Keratinocyte (primary cell): Measurements from ENCODE around the gene C19orf38. TPM values are rescaled to one million over a fixed set of nuclear protein-coding genes. Genes with fewer than 3 reads are reported as not detected.
"Not testable (repeated sequence)": the region's sequence is repeated elsewhere in the genome, so short reads cannot be mapped to it uniquely, and the experiment has no call there.

Experiments used
- DNase-seq: peaks from one replicate; pipeline ENCODE4 v3.0.0-alpha.2; 2011; ENCODE audit warnings: low read depth, missing footprints, low spot score
- FAIRE-seq: peaks from 2 replicates; lab custom pipeline; 2011; peaks lifted over from hg19 to GRCh38; lab: Jason Lieb, UNC
- H2AFZ ChIP-seq: 2 replicates; pipeline ENCODE4 v1.6.0; 2012; ENCODE audit warnings: low read length, control low read depth, inconsistent platforms; ENCODE audit not compliant: control insufficient read depth
- H3K27ac ChIP-seq: 2 replicates; pipeline ENCODE4 v1.5.1; 2011; ENCODE audit warnings: low read length; ENCODE audit not compliant: control insufficient read depth, insufficient read depth
- H3K27me3 ChIP-seq: 3 replicates; pipeline ENCODE4 v1.6.0; 2011; ENCODE audit warnings: low read length; ENCODE audit not compliant: control insufficient read depth, insufficient read depth; ENCODE audit errors: extremely low read depth
- H3K36me3 ChIP-seq, 2 experiments: 2 replicates in 1 of 2; 3 replicates in 1 of 2; pipeline ENCODE4 v1.5.1; 2011; ENCODE audit warnings: low read length in 2 of 2, mild to moderate bottlenecking in 1 of 2; ENCODE audit not compliant: control insufficient read depth in 2 of 2, insufficient read depth in 2 of 2; ENCODE audit errors: extremely low read depth in 1 of 2
- H3K4me1 ChIP-seq: 3 replicates; pipeline ENCODE4 v1.5.1; 2011; ENCODE audit warnings: low read length; ENCODE audit not compliant: control insufficient read depth, insufficient read depth; ENCODE audit errors: extremely low read depth
- H3K4me2 ChIP-seq: 3 replicates; pipeline ENCODE4 v1.6.0; 2011; ENCODE audit warnings: low read depth, low read length; ENCODE audit not compliant: control insufficient read depth, insufficient read depth; ENCODE audit errors: extremely low read depth
- H3K4me3 ChIP-seq, 3 experiments: fragments of 200-600 bp in 1 of 3; sonication (generic) in 1 of 3; 2 replicates in 2 of 3; 3 replicates in 1 of 3; pipeline ENCODE4 v1.5.1; 2011 to 2016; ENCODE audit warnings: low read length in 3 of 3, mild to moderate bottlenecking in 3 of 3, control low read depth in 2 of 3, inconsistent platforms in 1 of 3, low read depth in 1 of 3, mixed read lengths in 1 of 3, mixed run types in 1 of 3, moderate library complexity in 1 of 3; ENCODE audit not compliant: control insufficient read depth in 2 of 3, insufficient read depth in 2 of 3; ENCODE audit errors: extremely low read depth in 1 of 3
- H3K79me2 ChIP-seq: 2 replicates; pipeline ENCODE4 v1.6.0; 2012; ENCODE audit warnings: low read length; ENCODE audit not compliant: control insufficient read depth, insufficient read depth
- H3K9ac ChIP-seq: 3 replicates; pipeline ENCODE4 v1.6.0; 2011; ENCODE audit warnings: low read length; ENCODE audit not compliant: control insufficient read depth, insufficient read depth; ENCODE audit errors: extremely low read depth
- H3K9me1 ChIP-seq: 3 replicates; pipeline ENCODE4 v1.6.0; 2011; ENCODE audit warnings: low read length; ENCODE audit not compliant: control insufficient read depth, insufficient read depth; ENCODE audit errors: extremely low read depth
- H3K9me3 ChIP-seq: 2 replicates; pipeline ENCODE4 v1.5.1; 2012; ENCODE audit warnings: low read depth, low read length; ENCODE audit not compliant: control insufficient read depth
- H4K20me1 ChIP-seq: 3 replicates; pipeline ENCODE4 v1.6.0; 2011; ENCODE audit warnings: low read length; ENCODE audit not compliant: control insufficient read depth, insufficient read depth; ENCODE audit errors: extremely low read depth
- EZH2 ChIP-seq: IDR thresholded peaks from one replicate; pipeline ENCODE4 v1.6.1; 2012; ENCODE audit warnings: inconsistent platforms, mild to moderate bottlenecking, low read length, moderate library complexity
- dilution Hi-C: fragments of 300-500 bp; cut with MboI; formaldehyde crosslinking; loops from one replicate; pipeline ENCODE4 v1.7.0; 2020; ENCODE audit warnings: low sequenced_read_pairs; ENCODE audit not compliant: extremely low pct_ligation_motif_present
- polyA plus RNA-seq, 5 experiments: library from polyadenylated mRNA; depleted of rRNA in 3 of 5; stranded (reverse) in 3 of 5; stranded (forward) in 1 of 5; unstranded in 1 of 5; fragments of >200 nt; gene quantifications; 1 replicate in 1 of 5; 2 replicates in 3 of 5; 3 replicates in 1 of 5; pipeline versions ENCODE4 v1.2.1 to v1.2.3, GENCODE V29; 2011 to 2012; ENCODE audit warnings: missing spikeins in 2 of 5, low read depth in 1 of 5, low replicate concordance in 1 of 5
- TF ChIP-seq, protein P1 (sequence below), 3 experiments: IDR thresholded peaks in 1 of 3; conservative IDR thresholded peaks in 1 of 3; optimal IDR thresholded peaks in 1 of 3; 2 replicates in 2 of 3; 3 replicates in 1 of 3; pipeline versions ENCODE3 to v1.5.1; 2011; ENCODE audit warnings: low read length in 3 of 3, mild to moderate bottlenecking in 3 of 3, moderate library complexity in 2 of 3, control low read depth in 1 of 3, inconsistent platforms in 1 of 3; ENCODE audit not compliant: insufficient read depth in 2 of 3; ENCODE audit errors: extremely low read depth in 1 of 3

The C19orf38 gene
- polyA plus RNA-seq, 1 donor (not counting 4 experiments of a cell fraction or from before 2014, with no cell fraction given): 0.14 TPM

DNA sequence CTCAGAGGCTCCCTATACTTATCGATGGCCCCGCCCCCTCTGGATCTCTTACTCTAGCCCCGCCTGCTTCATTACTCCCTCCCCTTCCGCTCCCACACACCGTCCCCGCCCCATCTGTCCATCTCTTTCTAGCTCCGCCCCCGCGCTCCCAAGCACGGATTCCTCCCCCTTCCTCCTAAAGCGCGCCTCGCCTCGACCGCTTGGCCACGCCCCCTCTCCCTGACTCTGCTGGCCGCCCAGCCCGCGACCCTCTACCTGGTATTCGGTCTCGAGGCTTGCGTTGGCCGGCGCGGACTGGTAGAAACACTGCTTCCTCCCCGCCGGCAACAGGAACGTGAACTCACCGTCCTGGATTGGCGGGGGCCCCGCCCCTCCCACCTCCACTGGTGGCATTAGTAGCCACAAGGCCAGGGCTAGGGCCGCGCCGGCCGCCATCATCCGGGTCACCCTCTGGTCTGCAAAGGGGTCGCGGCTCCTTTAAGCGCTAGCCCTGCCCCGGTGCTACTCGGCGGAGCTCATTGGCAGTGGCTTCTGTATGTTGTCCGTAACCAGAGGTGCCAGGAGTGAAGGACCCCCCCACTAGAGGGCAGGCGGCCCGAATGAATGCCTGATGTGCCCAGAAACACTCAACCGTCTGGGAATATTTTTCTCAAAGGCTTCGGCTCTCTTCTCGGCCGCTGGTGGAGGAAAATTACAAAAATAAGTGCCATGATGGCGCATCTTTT lies 12.3 kb upstream of the C19orf38 start, which contains the start of gene TMED1:
TSS of gene TMED1 (minus strand) at position 459 of the 725 bp plus-strand sequence. CDS start at position 438, 21 bp downstream.
- Histone ChIP-seq H3K9ac (peak within 1 kb of the TSS; percentile 80), H2AFZ (peak within 1 kb of the TSS; percentile 89), H3K4me2 (peak within 1 kb of the TSS; percentile 76), H3K27ac (peak within 1 kb of the TSS; percentile 88), H3K79me2 (no peaks in the 10 kb centered on the region), H3K4me1 (peaks cover 5% of the 10 kb centered on the region), H4K20me1 (no peaks in the 10 kb centered on the region), H3K36me3 (peaks cover 11 to 14% of the 10 kb centered on the region in 2 experiments), H3K9me1 (peaks cover 2% of the 10 kb centered on the region), H3K9me3 (no peaks in the 10 kb centered on the region), H3K27me3 (no peaks in the 10 kb centered on the region), H3K4me3 (peak within 1 kb of the TSS; percentile 62 to 78 (median 78))
- dilution Hi-C loops: no loop called here
- FAIRE-seq (peak; percentile 36), DNase-seq (peak; percentile 68)
- TF ChIP-seq EZH2: no peak
- TF ChIP-seq, protein P1, sequence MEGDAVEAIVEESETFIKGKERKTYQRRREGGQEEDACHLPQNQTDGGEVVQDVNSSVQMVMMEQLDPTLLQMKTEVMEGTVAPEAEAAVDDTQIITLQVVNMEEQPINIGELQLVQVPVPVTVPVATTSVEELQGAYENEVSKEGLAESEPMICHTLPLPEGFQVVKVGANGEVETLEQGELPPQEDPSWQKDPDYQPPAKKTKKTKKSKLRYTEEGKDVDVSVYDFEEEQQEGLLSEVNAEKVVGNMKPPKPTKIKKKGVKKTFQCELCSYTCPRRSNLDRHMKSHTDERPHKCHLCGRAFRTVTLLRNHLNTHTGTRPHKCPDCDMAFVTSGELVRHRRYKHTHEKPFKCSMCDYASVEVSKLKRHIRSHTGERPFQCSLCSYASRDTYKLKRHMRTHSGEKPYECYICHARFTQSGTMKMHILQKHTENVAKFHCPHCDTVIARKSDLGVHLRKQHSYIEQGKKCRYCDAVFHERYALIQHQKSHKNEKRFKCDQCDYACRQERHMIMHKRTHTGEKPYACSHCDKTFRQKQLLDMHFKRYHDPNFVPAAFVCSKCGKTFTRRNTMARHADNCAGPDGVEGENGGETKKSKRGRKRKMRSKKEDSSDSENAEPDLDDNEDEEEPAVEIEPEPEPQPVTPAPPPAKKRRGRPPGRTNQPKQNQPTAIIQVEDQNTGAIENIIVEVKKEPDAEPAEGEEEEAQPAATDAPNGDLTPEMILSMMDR (optimal IDR thresholded peaks at IDR 0.05 in 1 of 3, IDR thresholded peaks at IDR 0.05 in 1 of 3, conservative IDR thresholded peaks at IDR 0.05 in 1 of 3; ENCODE audit: extremely low read depth in 1 of 3, insufficient read depth in 2 of 3, low read length in 3 of 3): peak in 1 of 3 experiments; percentile 3

DNA sequence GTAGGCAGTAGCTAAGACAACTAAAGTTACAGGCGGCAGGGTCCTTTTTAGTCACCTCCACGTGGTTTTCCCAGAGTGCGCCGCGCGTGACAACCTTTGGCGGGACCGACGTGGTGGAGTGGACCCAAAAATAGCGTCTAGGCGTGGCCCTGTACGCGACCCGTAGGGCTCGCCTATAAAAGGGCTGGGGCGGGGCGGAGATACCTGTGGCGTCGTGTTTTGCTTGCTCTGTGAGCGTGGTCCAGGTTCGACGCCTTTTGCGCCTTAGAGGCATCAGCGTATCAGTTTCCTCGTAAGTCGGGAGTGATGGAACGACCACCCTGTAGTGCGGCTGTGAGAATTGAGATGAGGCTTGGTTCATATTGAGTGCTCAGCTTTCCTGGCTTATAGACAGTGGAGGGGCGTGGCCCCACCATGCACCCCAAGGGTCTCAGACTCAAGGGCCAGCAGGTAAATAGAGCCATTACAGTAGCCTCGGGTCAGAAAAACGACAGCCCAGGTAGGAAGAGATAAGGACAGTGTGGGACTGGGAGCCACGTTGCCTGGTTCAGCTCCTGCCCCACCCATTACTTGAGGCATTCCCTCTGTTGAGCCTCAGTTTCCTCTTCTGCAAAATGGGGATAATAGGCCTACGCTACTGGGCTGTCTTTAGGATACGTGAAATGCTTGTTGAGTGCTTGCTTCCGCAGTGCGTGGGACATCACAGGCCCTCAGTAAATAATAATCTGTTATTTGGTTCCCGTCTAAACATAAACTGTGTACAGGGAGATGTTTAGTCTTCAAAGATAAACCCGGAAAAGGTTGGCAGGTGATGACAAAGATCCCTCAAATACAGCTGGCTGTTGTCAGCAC lies 11.5 kb upstream of the C19orf38 start:
- FAIRE-seq (peak; percentile 29), DNase-seq (peak; percentile 54)
- Histone ChIP-seq H4K20me1 (no peaks in the 10 kb centered on the region), H3K79me2 (no peaks in the 10 kb centered on the region), H3K4me1 (peaks cover 5% of the 10 kb centered on the region), H3K9ac (peak overlapping the region; percentile 80), H3K4me3 (peak overlapping the region; percentile 62 to 78 (median 78)), H3K27me3 (no peaks in the 10 kb centered on the region), H3K9me3 (no peaks in the 10 kb centered on the region), H2AFZ (peak overlapping the region; percentile 89), H3K27ac (peak overlapping the region; percentile 88), H3K36me3 (peaks cover 10 to 12% of the 10 kb centered on the region in 2 experiments), H3K4me2 (peak overlapping the region; percentile 58), H3K9me1 (peaks cover 2% of the 10 kb centered on the region)
- dilution Hi-C loops: no loop called here
- TF ChIP-seq, protein P1 (optimal IDR thresholded peaks at IDR 0.05 in 1 of 3, IDR thresholded peaks at IDR 0.05 in 1 of 3, conservative IDR thresholded peaks at IDR 0.05 in 1 of 3; ENCODE audit: extremely low read depth in 1 of 3, insufficient read depth in 2 of 3, low read length in 3 of 3): no peak
- TF ChIP-seq EZH2: no peak

DNA sequence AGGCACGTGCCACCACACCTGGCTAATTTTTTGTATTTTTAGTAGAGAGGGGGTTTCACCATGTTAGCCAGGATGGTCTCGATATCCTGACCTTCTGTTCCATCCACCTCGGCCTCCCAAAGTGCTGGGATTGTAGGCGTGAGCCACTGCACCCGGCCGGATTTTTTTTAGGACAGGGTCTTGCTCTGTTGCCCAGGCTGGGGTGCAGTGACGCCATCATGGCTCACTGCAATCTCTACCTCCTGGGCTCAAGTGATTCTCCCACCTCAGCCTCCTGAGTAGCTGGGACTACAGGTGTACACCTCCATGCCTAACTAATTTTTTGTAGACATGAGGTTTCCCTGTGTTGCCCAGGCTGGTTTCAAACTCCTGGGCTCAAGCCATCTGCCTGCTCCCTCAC lies 10.6 kb upstream of the C19orf38 start:
- dilution Hi-C loops, H3K27me3 ChIP-seq, H3K4me2 ChIP-seq, H3K9me3 ChIP-seq, H3K9ac ChIP-seq, FAIRE-seq, H3K9me1 ChIP-seq, H3K27ac ChIP-seq, H3K4me3 ChIP-seq, H3K79me2 ChIP-seq, H3K36me3 ChIP-seq, DNase-seq, H3K4me1 ChIP-seq, H4K20me1 ChIP-seq, H2AFZ ChIP-seq: not testable (repeated sequence)
